HepG2 (cell line): ENCODE results near the gene RHBDD1. TPM values are rescaled to one million over a fixed set of nuclear protein-coding genes. Genes with fewer than 3 reads are reported as not detected.

ENCODE experiments used
- CERS6 ChIP-seq: sonication (generic); formaldehyde crosslinking; IDR thresholded peaks from 2 replicates; pipeline ENCODE4 v1.5.0; 2020; ENCODE audit warnings: missing genetic modification reagents
- FOXC1 ChIP-seq: sonication (generic); formaldehyde crosslinking; IDR thresholded peaks from 2 replicates; pipeline ENCODE4 v1.8.0; 2022; ENCODE audit warnings: mild to moderate bottlenecking, missing genetic modification reagents, borderline replicate concordance
- FOXK1 ChIP-seq: sonication (generic); formaldehyde crosslinking; IDR thresholded peaks from 2 replicates; pipeline ENCODE4 v1.4.0; 2020; ENCODE audit warnings: low read depth, missing genetic modification reagents, borderline replicate concordance
- HDAC1 ChIP-seq: sonication (generic); formaldehyde crosslinking; IDR thresholded peaks from 2 replicates; pipeline ENCODE4 v1.5.1; 2020; ENCODE audit warnings: mild to moderate bottlenecking, missing genetic modification reagents
- HIVEP1 ChIP-seq: sonication (generic); formaldehyde crosslinking; IDR thresholded peaks from 2 replicates; pipeline ENCODE4 v1.4.0; 2020; ENCODE audit warnings: mild to moderate bottlenecking, missing genetic modification reagents
- JARID2 ChIP-seq: sonication (generic); formaldehyde crosslinking; IDR thresholded peaks from 2 replicates; pipeline ENCODE4 v1.8.1; 2023; ENCODE audit warnings: missing genetic modification reagents, inconsistent platforms; ENCODE audit not compliant: insufficient replicate concordance
- MXD3 ChIP-seq: IDR thresholded peaks from 2 replicates; pipeline ENCODE4 v1.6.1; 2016; ENCODE audit warnings: mild to moderate bottlenecking, missing biosample characterization, missing genetic modification reagents
- RBM22 ChIP-seq: fragments of 200-400 bp; formaldehyde crosslinking; optimal IDR thresholded peaks from 2 replicates; pipeline ENCODE3; 2017; ENCODE audit warnings: mild to moderate bottlenecking, low read length, moderate library complexity
- SMARCE1 ChIP-seq: fragments of 450-650 bp; IDR thresholded peaks from 2 replicates; pipeline ENCODE4 v1.6.1; 2017; ENCODE audit warnings: borderline replicate concordance
- SNAPC2 ChIP-seq: sonication (generic); formaldehyde crosslinking; IDR thresholded peaks from 2 replicates; pipeline ENCODE4 v1.8.1; 2022; ENCODE audit warnings: mild to moderate bottlenecking, missing genetic modification reagents
- TFAP4 ChIP-seq: sonication (generic); IDR thresholded peaks from 2 replicates; pipeline ENCODE4 v1.6.1; 2016; ENCODE audit warnings: low read depth, borderline replicate concordance
- TSC22D2 ChIP-seq: sonication (generic); formaldehyde crosslinking; IDR thresholded peaks from 2 replicates; pipeline ENCODE4 v1.5.1; 2020; ENCODE audit warnings: missing genetic modification reagents, mild to moderate bottlenecking, borderline replicate concordance
- ZBTB7B ChIP-seq: sonication (generic); formaldehyde crosslinking; IDR thresholded peaks from 2 replicates; pipeline ENCODE4 v1.4.0; 2020; ENCODE audit warnings: missing genetic modification reagents
- ZNF484 ChIP-seq: sonication (generic); formaldehyde crosslinking; IDR thresholded peaks from 2 replicates; pipeline ENCODE4 v1.5.1; 2020; ENCODE audit warnings: mild to moderate bottlenecking, low read depth, missing genetic modification reagents, borderline replicate concordance
- ZNF543 ChIP-seq: sonication (generic); formaldehyde crosslinking; IDR thresholded peaks from 2 replicates; pipeline ENCODE4 v1.4.0; 2020; ENCODE audit warnings: mild to moderate bottlenecking, missing genetic modification reagents
- ZNF574 ChIP-seq: sonication (generic); formaldehyde crosslinking; IDR thresholded peaks from 2 replicates; pipeline ENCODE4 v1.4.0; 2020; ENCODE audit warnings: missing genetic modification reagents
- ZNF660 ChIP-seq: sonication (generic); formaldehyde crosslinking; IDR thresholded peaks from 2 replicates; pipeline ENCODE4 v1.5.1; 2020; ENCODE audit warnings: mild to moderate bottlenecking, low read depth, missing genetic modification reagents, borderline replicate concordance
- ZNF775 ChIP-seq: sonication (generic); formaldehyde crosslinking; IDR thresholded peaks from 2 replicates; pipeline ENCODE4 v1.4.0; 2020; ENCODE audit warnings: missing genetic modification reagents, mild to moderate bottlenecking, moderate library complexity, borderline replicate concordance
- polyA plus RNA-seq, 8 experiments: library from polyadenylated mRNA; depleted of rRNA in 3 of 8; stranded (reverse) in 7 of 8; unstranded in 1 of 8; fragments of >200 nt; fragmentation: Illumina TruSeq in 4 of 8; extraction: Trizol in 4 of 8; gene quantifications; 2 replicates each; pipeline versions ENCODE4 v1.2.1 to v1.2.3, GENCODE V29; 2011 to 2016; ENCODE audit warnings: low read depth in 4 of 8, missing spikeins in 1 of 8, mixed read lengths in 1 of 8; ENCODE audit not compliant: insufficient read depth in 1 of 8
- total RNA-seq, 5 experiments: library from RNA; depleted of rRNA; stranded (reverse); fragments of >200 nt; fragmentation: Illumina TruSeq; extraction: Trizol; gene quantifications; 2 replicates each; pipeline ENCODE4 v1.2.3, GENCODE V29; 2016; ENCODE audit warnings: low read depth in 1 of 5
- TF ChIP-seq, protein P1 (sequence below): sonication (generic); formaldehyde crosslinking; IDR thresholded peaks from 2 replicates; pipeline ENCODE4 v1.5.0; 2020; ENCODE audit warnings: mild to moderate bottlenecking, missing genetic modification reagents
- TF ChIP-seq, protein P2 (sequence below): sonication (generic); formaldehyde crosslinking; IDR thresholded peaks from 2 replicates; pipeline ENCODE4 v1.8.0; 2022; ENCODE audit warnings: mild to moderate bottlenecking, missing genetic modification reagents, moderate library complexity

RHBDD1 gene
- total and polyA plus RNA-seq, 2 of the 13 experiments (the other 11 are each of a cell fraction or from before 2014, with no cell fraction given), result 8.2 to 9.5 TPM

- TF ChIP-seq SMARCE1 (no peak), FOXC1 (CRISPR knock-in tag) (peak; percentile 67; the same call in 1 of the 2 replicates), TFAP4 (no peak), MXD3 (CRISPR knock-in tag) (peak; percentile 54), JARID2 (CRISPR knock-in tag) (no peak), RBM22 (no peak), TSC22D2 (CRISPR knock-in tag) (no peak), FOXK1 (CRISPR knock-in tag) (peak; percentile 59; the same call in 1 of the 2 replicates), ZBTB7B (CRISPR knock-in tag) (no peak), ZNF543 (CRISPR knock-in tag) (no peak), HIVEP1 (CRISPR knock-in tag) (no peak; the same call in 1 of the 2 replicates), ZNF775 (no peak), CERS6 (no peak), ZNF660 (CRISPR knock-in tag) (no peak), ZNF484 (no peak), ZNF574 (CRISPR knock-in tag) (peak; percentile 53; the same call in 1 of the 2 replicates), HDAC1 (CRISPR knock-in tag) (peak; percentile 41; the same call in 1 of the 2 replicates), SNAPC2 (CRISPR knock-in tag) (no peak)
- TF ChIP-seq, protein P1, sequence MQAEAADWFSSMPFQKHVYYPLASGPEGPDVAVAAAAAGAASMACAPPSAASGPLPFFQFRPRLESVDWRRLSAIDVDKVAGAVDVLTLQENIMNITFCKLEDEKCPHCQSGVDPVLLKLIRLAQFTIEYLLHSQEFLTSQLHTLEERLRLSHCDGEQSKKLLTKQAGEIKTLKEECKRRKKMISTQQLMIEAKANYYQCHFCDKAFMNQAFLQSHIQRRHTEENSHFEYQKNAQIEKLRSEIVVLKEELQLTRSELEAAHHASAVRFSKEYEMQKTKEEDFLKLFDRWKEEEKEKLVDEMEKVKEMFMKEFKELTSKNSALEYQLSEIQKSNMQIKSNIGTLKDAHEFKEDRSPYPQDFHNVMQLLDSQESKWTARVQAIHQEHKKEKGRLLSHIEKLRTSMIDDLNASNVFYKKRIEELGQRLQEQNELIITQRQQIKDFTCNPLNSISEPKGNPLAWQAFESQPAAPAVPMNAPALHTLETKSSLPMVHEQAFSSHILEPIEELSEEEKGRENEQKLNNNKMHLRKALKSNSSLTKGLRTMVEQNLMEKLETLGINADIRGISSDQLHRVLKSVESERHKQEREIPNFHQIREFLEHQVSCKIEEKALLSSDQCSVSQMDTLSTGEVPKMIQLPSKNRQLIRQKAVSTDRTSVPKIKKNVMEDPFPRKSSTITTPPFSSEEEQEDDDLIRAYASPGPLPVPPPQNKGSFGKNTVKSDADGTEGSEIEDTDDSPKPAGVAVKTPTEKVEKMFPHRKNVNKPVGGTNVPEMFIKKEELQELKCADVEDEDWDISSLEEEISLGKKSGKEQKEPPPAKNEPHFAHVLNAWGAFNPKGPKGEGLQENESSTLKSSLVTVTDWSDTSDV, result no peak
- TF ChIP-seq, protein P2, sequence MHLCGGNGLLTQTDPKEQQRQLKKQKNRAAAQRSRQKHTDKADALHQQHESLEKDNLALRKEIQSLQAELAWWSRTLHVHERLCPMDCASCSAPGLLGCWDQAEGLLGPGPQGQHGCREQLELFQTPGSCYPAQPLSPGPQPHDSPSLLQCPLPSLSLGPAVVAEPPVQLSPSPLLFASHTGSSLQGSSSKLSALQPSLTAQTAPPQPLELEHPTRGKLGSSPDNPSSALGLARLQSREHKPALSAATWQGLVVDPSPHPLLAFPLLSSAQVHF (CRISPR knock-in tag), result peak; percentile 26; the same call in 1 of the 2 replicates
Observed at GRCh38 chr2:226799211-226799975, 36.5 kb upstream of the RHBDD1 start, which contains the start of gene IRS1 (continued).
